NOMO-1 treated with dmso at 0.1 percent for 144 hours (cell line): ENCODE results near the gene POLE.

ENCODE experiments used
- DNase-seq: peaks from one replicate; lab custom pipeline; 2025; ENCODE audit not compliant: unreplicated experiment; lab: John Stamatoyannopoulos, UW

Gene POLE

GRCh38 chr12:132653567-132654290, 33.4 kb downstream of the POLE start:
- DNase-seq, result no peak

GRCh38 chr12:132651444-132652100, 35.6 kb downstream of the POLE start:
- peak; percentile 33 for DNase-seq

GRCh38 chr12:132649226-132649945, 37.8 kb downstream of the POLE start:
- DNase-seq, result no peak

- no peak for DNase-seq
Observed at GRCh38 chr12:132648616-132649225, 38.4 kb downstream of the POLE start.

- DNase-seq, result no peak
Observed at GRCh38 chr12:132647858-132648257, 39.3 kb downstream of the POLE start.

GRCh38 chr12:132646850-132647249, 40.3 kb downstream of the POLE start:
- DNase-seq, result no peak

GRCh38 chr12:132642846-132643835, 44.0 kb downstream of the POLE start:
- no peak for DNase-seq

- no peak for DNase-seq
Observed at GRCh38 chr12:132641811-132642650, 45.1 kb downstream of the POLE start.

GRCh38 chr12:132640936-132641335, 46.2 kb downstream of the POLE start:
- no peak for DNase-seq

GRCh38 chr12:132639956-132640520, 47.1 kb downstream of the POLE start:
- no peak for DNase-seq

- DNase-seq, result peak; percentile 55
Observed at GRCh38 chr12:132638541-132639408, 48.4 kb downstream of the POLE start.

GRCh38 chr12:132637811-132638210, 49.3 kb downstream of the POLE start:
- no peak for DNase-seq

- DNase-seq, result no peak
Observed at GRCh38 chr12:132635076-132635955, 51.8 kb downstream of the POLE start.

GRCh38 chr12:132634411-132634990, 52.6 kb downstream of the POLE start:
- no peak for DNase-seq

GRCh38 chr12:132633901-132634300, 53.2 kb downstream of the POLE start:
- DNase-seq, result no peak

- DNase-seq, result no peak
Observed at GRCh38 chr12:132633398-132633797, 53.7 kb downstream of the POLE start.
